Stomach (tissue), 4 donors: Measurements from ENCODE around the gene SLC2A4RG.

ENCODE experiments used
- CTCF ChIP-seq, 7 experiments: fragments of 450-650 bp in 4 of 7; fragments of 200-600 bp in 3 of 7; sonication (generic) in 3 of 7; IDR thresholded peaks; one replicate each; pipeline ENCODE4 v1.5.1; 2016 to 2019; ENCODE audit warnings: antibody characterized with exemption in 7 of 7, control low read depth in 2 of 7, mild to moderate bottlenecking in 1 of 7
- POLR2A ChIP-seq, 4 donors: fragments of 450-650 bp; IDR thresholded peaks; one replicate each; pipeline ENCODE4 v1.6.1; 2016; ENCODE audit warnings: antibody characterized with exemption in 4 of 4, control low read depth in 2 of 4, mild to moderate bottlenecking in 1 of 4, moderate library complexity in 1 of 4
- POLR2AphosphoS5 ChIP-seq, 3 donors: sonication (generic); formaldehyde crosslinking; IDR thresholded peaks; one replicate each; pipeline ENCODE4 v1.6.1; 2016; ENCODE audit warnings: antibody characterized with exemption in 3 of 3

- TF ChIP-seq POLR2A (IDR thresholded peaks at IDR 0.05) (no peak), CTCF (IDR thresholded peaks at IDR 0.05) (no peak), POLR2AphosphoS5 (IDR thresholded peaks at IDR 0.05) (no peak)
Measured at GRCh38 chr20:63773571-63774241, 34.1 kb downstream of the SLC2A4RG start.
